HG03097 (cell line): ENCODE data around the gene AXIN1.

ENCODE experiments used
- ATAC-seq: cut with Tn5 transposase; IDR thresholded peaks from one replicate; pipeline ENCODE4 v1.9.1; 2021; ENCODE audit not compliant: unreplicated experiment, low FRiP score

Gene AXIN1

GRCh38 chr16:307691-308312 lies 44.7 kb downstream of the AXIN1 start:
- no peak for ATAC-seq

- no peak for ATAC-seq
These were observed 45.6 kb downstream of the AXIN1 start for GRCh38 chr16:306911-307370.

- no peak for ATAC-seq
These were observed 46.5 kb downstream of the AXIN1 start for GRCh38 chr16:305916-306626.

GRCh38 chr16:303760-304505 lies 48.6 kb downstream of the AXIN1 start:
- no peak for ATAC-seq

- no peak for ATAC-seq
These were observed 50.6 kb downstream of the AXIN1 start for GRCh38 chr16:301950-302349.

- no peak for ATAC-seq
These were observed 51.3 kb downstream of the AXIN1 start for GRCh38 chr16:301235-301634.

GRCh38 chr16:297832-298231 lies 54.7 kb downstream of the AXIN1 start:
- ATAC-seq: no peak

GRCh38 chr16:296806-297510 lies 55.6 kb downstream of the AXIN1 start:
- ATAC-seq: no peak

GRCh38 chr16:296276-296675 lies 56.2 kb downstream of the AXIN1 start:
- ATAC-seq: no peak

GRCh38 chr16:293043-293775 lies 59.3 kb downstream of the AXIN1 start:
- no peak for ATAC-seq

GRCh38 chr16:291539-291938 lies 61.0 kb downstream of the AXIN1 start:
- ATAC-seq: no peak

- no peak for ATAC-seq
These were observed 61.7 kb downstream of the AXIN1 start for GRCh38 chr16:290681-291405.

GRCh38 chr16:290015-290680 lies 62.4 kb downstream of the AXIN1 start:
- no peak for ATAC-seq

GRCh38 chr16:289395-289997 lies 63.0 kb downstream of the AXIN1 start:
- ATAC-seq: no peak

- no peak for ATAC-seq
These were observed 64.3 kb downstream of the AXIN1 start for GRCh38 chr16:287981-288920.

GRCh38 chr16:287298-287811 lies 65.2 kb downstream of the AXIN1 start:
- no peak for ATAC-seq

GRCh38 chr16:286491-287297 lies 65.8 kb downstream of the AXIN1 start:
- ATAC-seq: no peak
